Measurements from ENCODE around the gene XYLT2.
"Not testable (repeated sequence)": the region's sequence is repeated elsewhere in the genome, so short reads cannot be mapped to it uniquely, and the experiment has no call there.

- not testable (repeated sequence) for TF ChIP-seq CTCF (IDR thresholded peaks at IDR 0.05; ENCODE audit: low read depth, low read length); POLR2A (IDR thresholded peaks at IDR 0.05; ENCODE audit: extremely low read depth, insufficient read length); MAX (IDR thresholded peaks at IDR 0.05; ENCODE audit: low read depth, low read length); MYC (IDR thresholded peaks at IDR 0.05; ENCODE audit: low read depth, low read length)
Measured at GRCh38 chr17:50405351-50405750, 59.4 kb downstream of the XYLT2 start.

Measured in NB4 (cell line).